B cell (primary cell): ENCODE results near the gene CAMK2G. TPM values are rescaled to one million over a fixed set of nuclear protein-coding genes. Genes with fewer than 3 reads are reported as not detected.

Experiments used
- ATAC-seq: fragments of 200-7000 bp; cut with Tn5 transposase; one replicate; pipeline ENCODE4 v1.10.0; 2021; ENCODE audit warnings: low read depth, mild to moderate bottlenecking, moderate number of reproducible peaks, moderate library complexity
- CTCF ChIA-PET: fragments of 350-600 bp; sonication (Branson Sonifier 250); formaldehyde crosslinking; loops from one replicate; lab custom pipeline; 2021; ENCODE audit warnings: antibody characterized with exemption, inconsistent platforms; lab: Charles Lee
- POLR2A ChIA-PET: fragments of 350-600 bp; sonication (Branson Sonifier 250); formaldehyde crosslinking; loops from one replicate; lab custom pipeline; 2021; ENCODE audit warnings: antibody characterized with exemption; lab: Charles Lee
- DNase-seq: peaks from one replicate; pipeline ENCODE4 v3.0.0; 2013
- H2AFZ ChIP-seq: 2 replicates; pipeline ENCODE4 v1.6.1; 2012; ENCODE audit warnings: mild to moderate bottlenecking, low read depth, low read length; ENCODE audit not compliant: insufficient read depth, poor library complexity, severe bottlenecking
- H3K27ac ChIP-seq, 2 donors: 1 replicate in 1 of 2; 2 replicates in 1 of 2; pipeline ENCODE4 v1.5.1; 2012 to 2013; ENCODE audit warnings: low read length in 2 of 2, mild to moderate bottlenecking in 2 of 2, moderate library complexity in 1 of 2
- H3K27me3 ChIP-seq, 4 experiments: fragments of 200-600 bp in 1 of 4; sonication (generic) in 1 of 4; replicated peaks in 1 of 4; 1 replicate in 2 of 4; 2 replicates in 2 of 4; pipeline versions ENCODE4 v1.6.1 to v1.7.0; 2013 to 2016; ENCODE audit warnings: low read length in 3 of 4, mild to moderate bottlenecking in 2 of 4, mixed read lengths in 1 of 4, moderate library complexity in 1 of 4; ENCODE audit not compliant: insufficient read depth in 4 of 4, control insufficient read depth in 3 of 4; ENCODE audit errors: control extremely low read depth in 1 of 4
- H3K36me3 ChIP-seq, 2 experiments: replicated peaks in 1 of 2; 1 replicate in 1 of 2; 2 replicates in 1 of 2; pipeline versions ENCODE4 v1.6.1 to v1.7.1; 2013; ENCODE audit warnings: low read length in 1 of 2; ENCODE audit not compliant: insufficient read depth in 2 of 2, control insufficient read depth in 1 of 2; ENCODE audit errors: control extremely low read depth in 1 of 2, extremely low read depth in 1 of 2
- H3K4me1 ChIP-seq, 2 donors: fragments of 200-600 bp in 1 of 2; sonication (generic) in 1 of 2; 1 replicate in 1 of 2; 2 replicates in 1 of 2; pipeline versions ENCODE4 v1.5.1 to v1.6.1; 2013 to 2017; ENCODE audit warnings: low read length in 2 of 2; ENCODE audit not compliant: control insufficient read depth in 2 of 2, insufficient read depth in 2 of 2
- H3K4me2 ChIP-seq: replicated peaks from 2 replicates; pipeline ENCODE3; 2012; ENCODE audit warnings: mild to moderate bottlenecking, low read depth, low read length; ENCODE audit not compliant: poor library complexity, severe bottlenecking
- H3K4me3 ChIP-seq, 5 experiments: fragments of 200-600 bp in 1 of 5; sonication (generic) in 1 of 5; 1 replicate in 3 of 5; 2 replicates in 2 of 5; pipeline versions ENCODE4 v1.5.1 to v1.7.0; 2011 to 2016; ENCODE audit warnings: low read length in 4 of 5, mild to moderate bottlenecking in 4 of 5, low read depth in 2 of 5, control low read depth in 1 of 5, moderate library complexity in 1 of 5; ENCODE audit not compliant: insufficient read depth in 1 of 5; ENCODE audit errors: control extremely low read depth in 1 of 5, extremely low read depth in 1 of 5
- H3K79me2 ChIP-seq: fragments of 200-600 bp; sonication (generic); one replicate; pipeline ENCODE4 v1.6.0; 2016; ENCODE audit warnings: low read length; ENCODE audit not compliant: control insufficient read depth, insufficient read depth
- H3K9ac ChIP-seq: fragments of 200-600 bp; sonication (generic); 2 replicates; pipeline ENCODE4 v1.6.1; 2017; ENCODE audit warnings: mild to moderate bottlenecking, low read length, moderate library complexity
- H3K9me3 ChIP-seq, 3 donors: one replicate each; pipeline versions ENCODE4 v1.6.1 to v1.7.1; 2013; ENCODE audit warnings: low read length in 2 of 3; ENCODE audit not compliant: control insufficient read depth in 2 of 3, insufficient read depth in 1 of 3; ENCODE audit errors: control extremely low read depth in 1 of 3
- H4K20me1 ChIP-seq: 2 replicates; pipeline ENCODE4 v1.6.0; 2012; ENCODE audit warnings: mild to moderate bottlenecking, low read length; ENCODE audit not compliant: insufficient read depth, control insufficient read depth, poor library complexity, severe bottlenecking
- H3K27ac Mint-ChIP-seq: one replicate; pipeline ENCODE4 v1.8.0; 2021; ENCODE audit warnings: mixed read lengths
- H3K27me3 Mint-ChIP-seq: one replicate; pipeline ENCODE4 v1.8.0; 2021; ENCODE audit warnings: mixed read lengths
- H3K4me1 Mint-ChIP-seq: one replicate; pipeline ENCODE4 v1.8.0; 2021; ENCODE audit warnings: mixed read lengths
- H3K4me3 Mint-ChIP-seq: one replicate; pipeline ENCODE4 v1.8.0; 2021; ENCODE audit warnings: mixed read lengths
- H3K9me3 Mint-ChIP-seq: one replicate; pipeline ENCODE4 v1.8.0; 2022; ENCODE audit warnings: mixed read lengths; ENCODE audit not compliant: insufficient read depth
- EZH2 ChIP-seq: IDR thresholded peaks from 2 replicates; pipeline ENCODE4 v1.6.1; 2012; ENCODE audit warnings: borderline replicate concordance, low read depth, mild to moderate bottlenecking, moderate library complexity, low read length; ENCODE audit not compliant: insufficient read depth, poor library complexity, severe bottlenecking
- WGBS: methylation state at CpG from one replicate; pipeline ENCODE4 v1.1.5; 2013; ENCODE audit warnings: missing lambda C conversion rate; ENCODE audit not compliant: insufficient coverage; 5-methylcytosine and 5-hydroxymethylcytosine counted together
- intact Hi-C: fragments of 100-400 bp; cut with micrococcal nuclease; formaldehyde crosslinking; loops from one replicate; pipeline ENCODE4 v1.10.0; 2022
- polyA plus RNA-seq: library from polyadenylated mRNA; depleted of rRNA; stranded (reverse); fragments of >200 nt; gene quantifications from 2 replicates; pipeline ENCODE4 v1.2.3, GENCODE V29; 2012
- total RNA-seq, 2 donors: library from RNA; stranded (reverse); fragments of 120-200 nt in 1 of 2; gene quantifications; 1 replicate in 1 of 2; 2 replicates in 1 of 2; pipeline versions ENCODE4 v1.2.3 to v1.2.4, GENCODE V29; 2013 to 2022
- TF ChIP-seq, protein P1 (sequence below): fragments of 200-600 bp; IDR thresholded peaks from one replicate; pipeline ENCODE4 v1.8.0; 2022; ENCODE audit warnings: antibody characterized with exemption, mild to moderate bottlenecking

The CAMK2G gene
- total and polyA plus RNA-seq, 2 donors (not counting 1 experiment from before 2014, with no cell fraction given), result 42.7 to 48.7 TPM

DNA sequence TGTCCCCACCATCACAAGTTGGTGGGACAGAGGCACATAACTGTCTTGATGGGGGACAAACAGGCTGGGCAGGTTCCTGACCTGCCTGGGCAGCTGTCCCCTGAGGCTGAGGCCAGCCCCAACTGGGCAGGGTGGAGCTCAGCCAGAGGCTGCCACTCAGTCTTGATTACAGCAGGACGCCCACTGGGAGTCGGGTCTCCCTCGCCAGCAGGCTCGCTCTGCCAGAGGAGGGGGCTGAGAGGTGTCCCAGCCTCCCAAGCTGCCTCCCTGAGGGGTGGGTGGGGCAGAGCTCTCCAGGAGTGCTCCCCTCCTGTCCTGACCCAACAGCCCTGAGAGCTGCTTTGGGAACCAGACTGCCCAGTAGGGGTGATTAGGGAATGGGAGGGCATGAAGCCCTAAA, 1.8 kb upstream of the CAMK2G start:
- H3K79me2 ChIP-seq, result peaks cover 29% of the 10 kb centered on the region
- Mint-ChIP-seq H3K27ac (no peak overlapping the region), H3K4me3 (peak overlapping the region; percentile 37), H3K27me3 (no peaks in the 10 kb centered on the region), H3K9me3 (no peaks in the 10 kb centered on the region), H3K4me1 (peaks cover 43% of the 10 kb centered on the region)
- CTCF ChIA-PET, result interaction anchor here (1.8 to 16.5 kb wide), 3 partner anchors 10 to 25 kb away, joined by 7 to 498 read pairs (median 11); no protein-coding TSS in a partner anchor
- TF ChIP-seq, protein P1, sequence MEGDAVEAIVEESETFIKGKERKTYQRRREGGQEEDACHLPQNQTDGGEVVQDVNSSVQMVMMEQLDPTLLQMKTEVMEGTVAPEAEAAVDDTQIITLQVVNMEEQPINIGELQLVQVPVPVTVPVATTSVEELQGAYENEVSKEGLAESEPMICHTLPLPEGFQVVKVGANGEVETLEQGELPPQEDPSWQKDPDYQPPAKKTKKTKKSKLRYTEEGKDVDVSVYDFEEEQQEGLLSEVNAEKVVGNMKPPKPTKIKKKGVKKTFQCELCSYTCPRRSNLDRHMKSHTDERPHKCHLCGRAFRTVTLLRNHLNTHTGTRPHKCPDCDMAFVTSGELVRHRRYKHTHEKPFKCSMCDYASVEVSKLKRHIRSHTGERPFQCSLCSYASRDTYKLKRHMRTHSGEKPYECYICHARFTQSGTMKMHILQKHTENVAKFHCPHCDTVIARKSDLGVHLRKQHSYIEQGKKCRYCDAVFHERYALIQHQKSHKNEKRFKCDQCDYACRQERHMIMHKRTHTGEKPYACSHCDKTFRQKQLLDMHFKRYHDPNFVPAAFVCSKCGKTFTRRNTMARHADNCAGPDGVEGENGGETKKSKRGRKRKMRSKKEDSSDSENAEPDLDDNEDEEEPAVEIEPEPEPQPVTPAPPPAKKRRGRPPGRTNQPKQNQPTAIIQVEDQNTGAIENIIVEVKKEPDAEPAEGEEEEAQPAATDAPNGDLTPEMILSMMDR, result no peak
- TF ChIP-seq EZH2, result no peak
- WGBS, result 100% methylated on average over 4 of the region's 4 CpGs
- DNase-seq (peak; percentile 20), ATAC-seq (no peak)
- peaks cover 0 to 11% of the 10 kb centered on the region in 2 experiments for H3K36me3 ChIP-seq
- H3K4me2 ChIP-seq, result no peak overlapping the region
- no peaks in the 10 kb centered on the region for H3K9me3 ChIP-seq
- H3K27ac ChIP-seq, result no peak overlapping the region
- no peak overlapping the region for H3K9ac ChIP-seq
- intact Hi-C loops, result loop anchor here (10.0 kb wide), 2 partner anchors 251 to 1359 kb away; partner anchors contain the start of gene COMTD1
- H2AFZ ChIP-seq, result no peak overlapping the region
- no peak overlapping the region for H3K4me3 ChIP-seq
- H3K4me1 ChIP-seq, result peaks cover 22 to 45% of the 10 kb centered on the region in 2 donors
- peaks cover 20% of the 10 kb centered on the region for H4K20me1 ChIP-seq
- no peaks in the 10 kb centered on the region for H3K27me3 ChIP-seq
- POLR2A ChIA-PET, result no interaction called here

DNA sequence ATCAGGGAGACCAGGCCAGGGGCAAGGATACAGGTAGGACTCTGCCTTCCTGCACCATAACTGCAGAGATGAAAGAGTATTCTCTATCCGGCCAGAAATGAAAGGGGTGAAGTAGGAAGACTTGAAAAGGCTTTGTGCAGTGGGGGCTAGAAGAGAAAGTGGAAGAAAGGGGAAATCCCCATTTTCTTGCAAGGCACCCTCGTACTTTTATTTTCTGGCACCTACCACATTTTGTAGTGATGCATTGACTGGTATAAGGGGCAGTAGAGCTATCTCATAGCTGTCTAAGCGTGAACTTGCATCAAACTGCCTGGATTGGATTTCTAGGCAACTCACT, 752 bp upstream of the CAMK2G start:
- TF ChIP-seq EZH2, result no peak
- TF ChIP-seq, protein P1, result no peak
- H3K4me3 Mint-ChIP-seq, result peak overlapping the region; percentile 95

More for the DNA sequence above, 752 bp upstream of the CAMK2G start:
- Histone ChIP-seq H3K79me2 (peaks cover 40% of the 10 kb centered on the region), H3K36me3 (peaks cover 0 to 20% of the 10 kb centered on the region in 2 experiments), H2AFZ (peak overlapping the region; percentile 87), H3K9ac (peak overlapping the region; percentile 94), H3K27me3 (no peaks in the 10 kb centered on the region), H4K20me1 (peaks cover 23% of the 10 kb centered on the region), H3K9me3 (no peaks in the 10 kb centered on the region), H3K27ac (peak overlapping the region; percentile 71 to 74), H3K4me1 (peaks cover 22 to 45% of the 10 kb centered on the region in 2 donors), H3K4me3 (peak overlapping the region; percentile 81 to 98 (median 92)), H3K4me2 (peak overlapping the region; percentile 95)
- Mint-ChIP-seq H3K27me3 (no peaks in the 10 kb centered on the region), H3K9me3 (no peaks in the 10 kb centered on the region), H3K4me1 (peaks cover 51% of the 10 kb centered on the region), H3K27ac (peak overlapping the region; percentile 85)
- CTCF ChIA-PET, result interaction anchor here (1.2 to 16.5 kb wide), 5 partner anchors 10 to 66 kb away, joined by 4 to 498 read pairs (median 6); no protein-coding TSS in a partner anchor
- 17% methylated on average over 2 of the region's 3 CpGs for WGBS
- ATAC-seq (peak; percentile 14), DNase-seq (peak; percentile 85)
- POLR2A ChIA-PET, result interaction anchor here (0.6 to 2.4 kb wide), 2 partner anchors 9 to 380 kb away, joined by 3 to 9 read pairs; no protein-coding TSS in a partner anchor
- intact Hi-C loops, result loop anchor here (1.0 to 10.0 kb wide), 5 partner anchors 9 to 1360 kb away; partner anchors contain the start of gene COMTD1
